ENCODE measurements around the gene LGR6.

The LGR6 gene

GRCh38 chr1:202276920-202277319, 83.3 kb downstream of the LGR6 start:
- Histone ChIP-seq H3K4me1 (ENCODE audit: insufficient read depth, insufficient read length) (peaks cover 12% of the 10 kb centered on the region), H3K9me3 (ENCODE audit: insufficient read depth, low read length) (no peaks in the 10 kb centered on the region), H3K4me3 (ENCODE audit: insufficient read length, low read depth) (no peak overlapping the region), H3K27me3 (ENCODE audit: insufficient read depth, insufficient read length) (no peaks in the 10 kb centered on the region), H3K36me3 (ENCODE audit: insufficient read depth, insufficient read length, low read length) (no peaks in the 10 kb centered on the region), H3K9ac (ENCODE audit: insufficient read length, low read depth) (no peak overlapping the region)
- DNase-seq (ENCODE audit: low read depth, low spot score): no peak
- TF ChIP-seq SUZ12 (IDR thresholded peaks at IDR 0.05; ENCODE audit: extremely low read depth, insufficient read depth, insufficient read length): no peak
- TF ChIP-seq YY1 (IDR thresholded peaks at IDR 0.05; ENCODE audit: insufficient read depth, insufficient read length): no peak
- TF ChIP-seq ZNF274 (IDR thresholded peaks at IDR 0.05; ENCODE audit: low read depth, low read length): no peak

GRCh38 chr1:202278751-202279150, 85.2 kb downstream of the LGR6 start:
- Histone ChIP-seq H3K9me3 (ENCODE audit: insufficient read depth, low read length) (no peaks in the 10 kb centered on the region), H3K4me3 (ENCODE audit: insufficient read length, low read depth) (no peak overlapping the region), H3K36me3 (ENCODE audit: insufficient read depth, insufficient read length, low read length) (no peaks in the 10 kb centered on the region), H3K4me1 (ENCODE audit: insufficient read depth, insufficient read length) (peaks cover 15% of the 10 kb centered on the region), H3K9ac (ENCODE audit: insufficient read length, low read depth) (no peak overlapping the region), H3K27me3 (ENCODE audit: insufficient read depth, insufficient read length) (no peaks in the 10 kb centered on the region)
- no peak for DNase-seq (ENCODE audit: low read depth, low spot score)
- TF ChIP-seq YY1 (IDR thresholded peaks at IDR 0.05; ENCODE audit: insufficient read depth, insufficient read length) (no peak), SUZ12 (IDR thresholded peaks at IDR 0.05; ENCODE audit: extremely low read depth, insufficient read depth, insufficient read length) (no peak), ZNF274 (IDR thresholded peaks at IDR 0.05; ENCODE audit: low read depth, low read length) (no peak)

- H3K4me3 ChIP-seq (ENCODE audit: insufficient read length, low read depth): no peak overlapping the region
- peaks cover 15% of the 10 kb centered on the region for H3K4me1 ChIP-seq (ENCODE audit: insufficient read depth, insufficient read length)
- no peaks in the 10 kb centered on the region for H3K36me3 ChIP-seq (ENCODE audit: insufficient read depth, insufficient read length, low read length)
- H3K27me3 ChIP-seq (ENCODE audit: insufficient read depth, insufficient read length): no peaks in the 10 kb centered on the region
- TF ChIP-seq SUZ12 (IDR thresholded peaks at IDR 0.05; ENCODE audit: extremely low read depth, insufficient read depth, insufficient read length) (no peak), ZNF274 (IDR thresholded peaks at IDR 0.05; ENCODE audit: low read depth, low read length) (no peak), YY1 (IDR thresholded peaks at IDR 0.05; ENCODE audit: insufficient read depth, insufficient read length) (no peak)
- H3K9ac ChIP-seq (ENCODE audit: insufficient read length, low read depth): no peak overlapping the region
- DNase-seq (ENCODE audit: low read depth, low spot score): no peak
- H3K9me3 ChIP-seq (ENCODE audit: insufficient read depth, low read length): no peaks in the 10 kb centered on the region
Measured at GRCh38 chr1:202279806-202280205, 86.2 kb downstream of the LGR6 start.

- no peak for DNase-seq (ENCODE audit: low read depth, low spot score)
- peaks cover 15% of the 10 kb centered on the region for H3K4me1 ChIP-seq (ENCODE audit: insufficient read depth, insufficient read length)
Measured at GRCh38 chr1:202280595-202280994, 87.0 kb downstream of the LGR6 start.

GRCh38 chr1:202281316-202282024, 87.9 kb downstream of the LGR6 start:
- no peaks in the 10 kb centered on the region for H3K27me3 ChIP-seq (ENCODE audit: insufficient read depth, insufficient read length)
- no peak overlapping the region for H3K9ac ChIP-seq (ENCODE audit: insufficient read length, low read depth)
- no peaks in the 10 kb centered on the region for H3K9me3 ChIP-seq (ENCODE audit: insufficient read depth, low read length)
- H3K4me3 ChIP-seq (ENCODE audit: insufficient read length, low read depth): no peak overlapping the region
- no peak for DNase-seq (ENCODE audit: low read depth, low spot score)
- TF ChIP-seq ZNF274 (IDR thresholded peaks at IDR 0.05; ENCODE audit: low read depth, low read length) (no peak), SUZ12 (IDR thresholded peaks at IDR 0.05; ENCODE audit: extremely low read depth, insufficient read depth, insufficient read length) (no peak), YY1 (IDR thresholded peaks at IDR 0.05; ENCODE audit: insufficient read depth, insufficient read length) (no peak)
- peaks cover 15% of the 10 kb centered on the region for H3K4me1 ChIP-seq (ENCODE audit: insufficient read depth, insufficient read length)
- H3K36me3 ChIP-seq (ENCODE audit: insufficient read depth, insufficient read length, low read length): no peaks in the 10 kb centered on the region

More at GRCh38 chr1:202280595-202280994, 87.0 kb downstream of the LGR6 start:
- Histone ChIP-seq H3K4me3 (ENCODE audit: insufficient read length, low read depth) (no peak overlapping the region), H3K9me3 (ENCODE audit: insufficient read depth, low read length) (no peaks in the 10 kb centered on the region), H3K27me3 (ENCODE audit: insufficient read depth, insufficient read length) (no peaks in the 10 kb centered on the region), H3K36me3 (ENCODE audit: insufficient read depth, insufficient read length, low read length) (no peaks in the 10 kb centered on the region), H3K9ac (ENCODE audit: insufficient read length, low read depth) (no peak overlapping the region)
- TF ChIP-seq ZNF274 (IDR thresholded peaks at IDR 0.05; ENCODE audit: low read depth, low read length) (no peak), SUZ12 (IDR thresholded peaks at IDR 0.05; ENCODE audit: extremely low read depth, insufficient read depth, insufficient read length) (no peak), YY1 (IDR thresholded peaks at IDR 0.05; ENCODE audit: insufficient read depth, insufficient read length) (no peak)

- Histone ChIP-seq H3K9ac (ENCODE audit: insufficient read length, low read depth) (no peak overlapping the region), H3K27me3 (ENCODE audit: insufficient read depth, insufficient read length) (no peaks in the 10 kb centered on the region), H3K9me3 (ENCODE audit: insufficient read depth, low read length) (no peaks in the 10 kb centered on the region), H3K4me1 (ENCODE audit: insufficient read depth, insufficient read length) (peaks cover 18% of the 10 kb centered on the region), H3K4me3 (ENCODE audit: insufficient read length, low read depth) (no peak overlapping the region), H3K36me3 (ENCODE audit: insufficient read depth, insufficient read length, low read length) (no peaks in the 10 kb centered on the region)
- no peak for DNase-seq (ENCODE audit: low read depth, low spot score)
- TF ChIP-seq ZNF274 (IDR thresholded peaks at IDR 0.05; ENCODE audit: low read depth, low read length) (no peak), YY1 (IDR thresholded peaks at IDR 0.05; ENCODE audit: insufficient read depth, insufficient read length) (no peak), SUZ12 (IDR thresholded peaks at IDR 0.05; ENCODE audit: extremely low read depth, insufficient read depth, insufficient read length) (no peak)
Measured at GRCh38 chr1:202282025-202282371, 88.4 kb downstream of the LGR6 start.

- DNase-seq (ENCODE audit: low read depth, low spot score): no peak
- Histone ChIP-seq H3K36me3 (ENCODE audit: insufficient read depth, insufficient read length, low read length) (no peaks in the 10 kb centered on the region), H3K27me3 (ENCODE audit: insufficient read depth, insufficient read length) (no peaks in the 10 kb centered on the region), H3K9ac (ENCODE audit: insufficient read length, low read depth) (no peak overlapping the region), H3K4me1 (ENCODE audit: insufficient read depth, insufficient read length) (peaks cover 18% of the 10 kb centered on the region), H3K9me3 (ENCODE audit: insufficient read depth, low read length) (no peaks in the 10 kb centered on the region), H3K4me3 (ENCODE audit: insufficient read length, low read depth) (no peak overlapping the region)
- TF ChIP-seq ZNF274 (IDR thresholded peaks at IDR 0.05; ENCODE audit: low read depth, low read length) (no peak), SUZ12 (IDR thresholded peaks at IDR 0.05; ENCODE audit: extremely low read depth, insufficient read depth, insufficient read length) (no peak), YY1 (IDR thresholded peaks at IDR 0.05; ENCODE audit: insufficient read depth, insufficient read length) (no peak)
Measured at GRCh38 chr1:202282596-202283283, 89.1 kb downstream of the LGR6 start.

All from NT2/D1 (cell line).